Embryonic facial prominence (tissue), 1 donor: Measurements from ENCODE around the gene SGCA.
A peak's percentile ranks its signal among the peaks of the same experiment; 100 is the strongest.

Experiments used
- DNase-seq: peaks from one replicate; pipeline ENCODE4 v3.0.0-alpha.2; 2016; ENCODE audit errors: extremely low spot score

Gene SGCA

DNA sequence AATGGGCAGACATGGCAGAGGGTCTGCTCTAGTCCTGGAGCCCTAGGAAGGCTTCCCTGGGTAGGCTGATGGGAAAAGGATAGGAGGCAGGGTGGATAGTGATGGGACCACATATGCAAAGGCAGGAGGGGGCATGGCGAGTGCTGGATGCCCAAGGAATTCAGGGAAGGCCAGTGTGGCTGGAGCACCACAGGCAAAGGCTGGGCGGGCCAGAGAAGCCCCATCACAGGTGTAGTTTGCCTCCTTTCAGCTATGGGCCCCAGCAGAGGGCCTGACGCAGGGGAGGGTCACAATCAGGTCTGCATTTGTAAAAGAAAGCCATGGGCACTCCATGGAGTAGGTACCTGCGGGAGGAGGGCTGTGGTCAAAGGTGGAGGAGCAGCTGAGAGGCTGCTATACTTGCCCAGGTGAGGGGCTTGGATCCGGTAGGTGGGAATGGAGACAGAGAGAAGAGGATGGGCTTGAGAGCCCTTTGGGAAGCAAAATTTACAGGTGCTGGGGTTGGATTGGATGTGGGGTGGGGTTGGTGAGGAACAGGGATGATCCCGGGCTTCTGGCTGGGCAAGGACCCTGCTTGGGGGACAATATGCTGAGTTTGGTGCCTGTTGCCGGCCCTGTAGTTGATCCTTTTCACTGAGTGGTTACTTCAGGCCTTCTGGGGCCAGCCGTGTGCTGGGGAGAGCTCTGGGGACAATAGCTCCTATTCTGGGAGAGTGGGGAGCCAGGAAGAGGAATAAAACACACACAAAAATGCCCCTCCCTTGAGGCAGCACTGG, 42.2 kb downstream of the SGCA start:
- no peak for DNase-seq

DNA sequence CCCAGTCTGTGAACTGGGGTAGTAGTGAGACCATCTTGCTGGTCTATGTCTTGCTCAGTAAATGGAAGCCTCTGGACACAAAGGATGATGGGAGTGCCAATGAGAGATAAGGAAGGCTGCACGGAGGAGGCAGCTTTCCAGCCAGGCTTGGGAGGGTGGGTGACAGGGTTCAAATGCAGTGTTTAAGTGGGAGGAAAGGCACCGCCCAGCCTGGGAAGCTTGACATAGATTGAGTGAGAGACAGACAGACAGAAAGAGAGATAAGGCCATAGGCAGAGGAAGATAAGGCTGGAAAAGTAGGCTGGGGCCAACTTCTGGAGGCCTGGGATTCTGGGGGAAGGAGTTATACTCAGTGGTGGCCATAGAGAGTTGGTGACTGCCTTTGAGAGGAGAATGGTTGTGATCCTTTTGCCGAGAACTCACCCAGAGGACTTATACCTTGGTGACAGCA, 42.8 kb downstream of the SGCA start:
- DNase-seq: no peak

DNA sequence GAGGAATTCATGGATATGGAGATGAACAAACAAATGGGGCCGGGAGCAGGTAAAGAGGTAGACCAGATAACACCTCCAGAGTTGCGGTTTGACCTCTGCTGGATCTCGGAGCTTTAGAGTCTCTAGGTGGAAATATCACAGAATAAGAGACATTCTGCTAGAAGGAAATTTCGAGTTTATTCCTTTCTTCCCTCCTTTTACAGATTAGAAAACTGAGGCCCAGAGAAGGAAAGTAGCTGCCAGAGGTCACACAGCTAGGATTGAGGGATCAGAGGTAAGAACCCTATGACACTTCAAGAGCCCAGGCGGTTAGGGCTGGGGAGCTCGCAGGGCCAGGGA, 43.3 kb downstream of the SGCA start:
- no peak for DNase-seq

DNA sequence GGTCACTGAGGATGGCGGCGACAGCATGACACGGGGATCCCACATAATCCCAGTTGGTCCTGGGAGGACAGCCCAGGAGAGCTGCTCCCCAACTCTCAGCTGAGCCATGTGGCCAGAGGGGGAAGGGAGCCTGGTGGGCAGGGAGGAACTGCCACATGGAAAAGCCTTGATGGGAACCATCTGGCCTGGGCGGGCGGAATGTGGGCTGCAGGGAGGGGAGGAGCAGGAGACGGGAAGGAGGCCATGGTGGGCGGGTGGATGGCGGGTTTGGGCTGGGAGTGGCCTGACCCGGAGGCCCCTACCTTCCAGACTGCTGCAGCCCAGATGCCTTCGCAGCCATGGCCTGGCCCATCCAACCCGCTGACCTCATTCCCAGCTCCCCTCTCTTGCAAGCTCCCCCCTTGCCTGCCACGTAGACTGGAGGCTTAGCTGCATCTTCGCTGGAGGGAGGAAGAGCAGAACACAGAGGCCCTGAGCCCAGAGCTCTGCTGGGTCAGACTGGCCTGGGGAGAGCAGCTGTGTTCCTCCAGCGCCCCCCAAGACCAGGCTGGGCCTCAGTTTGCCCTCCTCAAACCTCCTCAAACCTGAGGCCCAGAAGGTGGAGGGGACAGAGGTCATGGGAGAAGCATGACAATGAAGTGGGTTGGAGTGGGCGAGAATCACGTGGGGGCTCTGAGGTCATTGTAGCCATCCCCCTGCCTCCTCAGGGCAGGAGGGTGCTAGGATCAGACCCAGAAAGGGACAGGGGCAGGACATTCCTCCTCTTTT, 43.9 kb downstream of the SGCA start:
- peak; percentile 87 for DNase-seq

DNA sequence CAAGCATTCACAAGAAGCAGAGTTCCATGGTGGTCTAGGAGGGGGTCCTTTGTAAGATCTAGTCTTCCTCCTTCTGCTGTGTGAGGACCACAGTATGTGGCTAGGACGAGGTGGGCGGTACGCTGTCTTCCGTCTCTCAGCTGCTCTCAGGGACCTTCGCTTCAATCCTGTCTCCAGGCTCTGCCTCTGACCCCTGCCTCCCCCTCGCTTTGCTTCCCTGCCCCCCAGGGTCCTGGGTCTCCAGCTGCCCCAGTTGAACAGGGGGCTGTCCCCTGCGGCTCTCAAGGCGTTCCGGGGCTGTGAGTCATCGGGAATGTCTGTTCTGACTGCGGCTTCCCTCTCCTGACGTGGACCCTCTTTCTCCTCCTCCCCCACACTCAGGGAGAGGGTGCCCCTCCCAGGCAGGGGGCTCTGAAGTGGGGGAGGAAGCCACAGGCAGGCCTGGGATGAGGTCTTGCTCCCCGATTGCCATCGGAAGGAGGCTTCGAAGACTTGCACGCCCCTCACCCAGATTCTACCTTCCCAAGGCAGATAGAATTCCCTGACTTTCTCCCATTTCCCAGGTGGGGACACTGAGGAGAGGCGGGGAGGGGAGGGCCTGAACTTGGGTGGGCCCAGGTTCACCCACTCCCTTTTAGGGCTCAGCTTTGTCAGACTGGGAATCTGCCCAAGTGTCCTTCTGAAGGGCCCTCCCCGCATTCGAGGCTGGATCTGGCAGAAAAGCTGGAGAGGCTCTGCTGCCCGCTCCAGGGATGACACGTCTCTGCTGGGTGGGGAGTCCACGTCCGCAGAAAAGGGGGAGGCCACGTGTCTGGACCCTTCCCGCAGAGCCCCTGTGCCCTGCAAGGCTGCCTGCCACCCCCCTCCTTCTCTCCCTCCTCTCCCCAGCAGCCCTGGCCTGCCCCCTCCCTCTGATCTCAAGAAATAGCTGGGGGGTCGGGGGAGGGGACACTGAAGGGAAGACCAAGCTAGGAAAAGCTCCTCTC, 44.7 kb downstream of the SGCA start:
- peak; percentile 85 for DNase-seq

DNA sequence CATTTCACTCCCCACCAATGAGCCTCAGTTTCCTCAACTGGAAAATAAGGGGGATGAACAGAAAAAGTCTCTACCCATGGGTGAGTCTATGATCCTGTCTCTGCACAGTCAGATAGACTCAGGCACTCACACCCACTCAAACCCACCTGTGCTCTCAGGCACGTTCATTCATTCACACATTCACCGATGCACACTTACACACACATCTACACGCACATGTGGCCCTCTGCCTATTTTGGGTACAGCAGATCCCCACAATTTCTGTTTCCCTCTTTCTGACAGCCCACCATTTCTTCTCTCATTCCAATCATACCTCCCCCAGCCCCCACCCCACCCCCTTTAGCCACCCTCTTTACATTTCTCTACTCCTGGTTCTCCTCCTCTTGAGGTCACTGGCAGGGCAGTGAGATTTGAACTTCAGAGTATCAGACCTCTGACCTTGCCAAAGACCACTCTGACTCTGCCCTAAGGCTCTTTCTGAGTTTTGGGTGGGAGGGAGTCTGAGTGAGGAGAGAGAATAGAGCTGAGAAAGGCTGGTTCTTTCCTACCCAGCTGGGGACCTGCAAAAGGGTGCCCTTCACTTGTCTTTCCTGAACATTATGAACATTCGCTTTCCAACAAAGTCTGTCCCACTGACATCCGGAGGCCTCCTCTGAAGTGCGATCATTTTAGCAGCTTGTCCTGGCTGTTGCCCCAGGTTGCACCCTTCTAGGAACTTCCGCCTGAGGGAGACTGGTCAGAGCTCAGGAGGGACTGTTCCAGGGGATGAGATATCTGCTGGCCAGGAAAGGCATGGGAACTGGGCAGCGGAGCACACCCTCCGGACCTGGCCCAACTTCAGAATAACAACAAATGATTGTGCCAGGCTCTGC, 45.7 kb downstream of the SGCA start:
- DNase-seq: no peak

DNA sequence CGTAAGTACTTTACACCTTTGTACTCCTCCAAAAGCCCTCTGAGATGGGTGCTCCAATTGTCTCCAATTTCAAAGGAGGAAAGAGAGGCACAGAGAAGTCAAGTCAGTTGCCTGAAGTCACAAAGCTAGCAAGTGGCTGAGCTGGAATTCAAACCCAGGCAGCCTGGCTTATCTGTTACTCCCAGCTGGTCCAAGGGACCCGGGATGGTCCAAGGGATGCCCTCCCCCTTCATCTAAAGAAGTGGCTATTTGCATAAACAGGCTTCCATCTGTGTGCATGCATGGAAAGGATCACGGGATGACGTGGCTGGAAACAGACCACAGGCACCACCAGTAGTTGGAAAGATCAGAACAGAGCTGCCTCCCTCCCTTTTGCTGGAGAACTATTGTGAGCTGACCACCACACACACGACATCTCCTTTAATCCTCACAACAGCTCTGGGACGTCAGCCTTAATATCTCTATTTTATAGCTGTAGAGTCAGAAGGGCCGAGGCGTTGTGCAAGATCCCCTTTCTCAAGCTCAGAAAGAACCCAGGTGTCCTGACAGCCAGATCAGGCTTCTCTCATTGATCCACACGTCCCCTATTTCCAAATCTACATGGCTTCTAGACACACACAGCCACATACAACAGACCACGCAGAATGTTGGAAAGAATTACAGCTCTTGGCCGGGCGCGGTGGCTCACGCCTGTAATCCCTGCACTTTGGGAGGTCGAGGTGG, 46.5 kb downstream of the SGCA start:
- no peak for DNase-seq

DNA sequence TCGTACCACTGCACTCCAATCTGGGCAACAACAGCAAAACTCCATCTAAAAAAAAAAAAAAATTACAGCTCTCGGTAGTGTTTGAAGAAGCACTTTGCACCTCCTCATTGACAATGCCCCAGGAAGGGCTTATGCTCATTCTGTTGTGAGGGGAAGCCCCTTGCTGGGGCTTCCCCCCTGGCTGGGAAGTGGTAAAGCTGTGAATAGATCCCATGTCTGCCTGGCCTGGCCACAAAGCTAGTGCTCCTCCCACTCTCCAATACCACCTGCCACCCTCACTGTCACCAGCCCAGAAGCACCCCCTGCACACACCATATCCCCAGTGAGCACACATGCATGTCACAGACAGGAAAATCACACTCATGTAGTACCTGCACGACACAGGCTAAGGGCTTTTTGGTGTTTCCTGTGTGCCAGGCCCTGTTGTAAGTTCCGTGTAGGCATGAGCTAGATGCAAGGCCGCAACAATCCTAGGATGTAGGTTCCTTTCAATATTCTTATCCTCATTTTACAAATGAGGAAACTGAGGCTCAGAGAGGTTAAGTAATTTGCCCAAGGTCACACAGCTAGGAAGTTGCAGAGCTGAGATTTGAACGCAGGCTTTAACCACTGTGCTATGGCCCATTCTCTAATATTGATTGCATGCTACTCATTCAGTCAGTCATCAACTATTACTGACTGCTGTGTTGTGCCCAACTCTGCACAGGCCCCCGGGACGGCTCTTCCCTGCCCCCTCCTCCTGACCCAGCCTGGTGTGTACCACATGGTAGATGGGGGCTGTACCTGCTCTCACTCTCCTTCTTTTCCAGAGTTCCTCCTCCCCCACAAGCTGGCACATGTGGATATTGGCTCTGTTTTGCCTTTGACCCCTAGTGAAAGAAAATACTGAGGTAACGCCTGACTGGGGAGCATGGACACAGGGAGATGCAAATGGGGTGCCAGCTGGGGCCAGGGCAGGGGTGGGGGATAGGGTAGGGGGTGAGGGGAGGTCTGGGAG, 47.5 kb downstream of the SGCA start:
- no peak for DNase-seq

DNA sequence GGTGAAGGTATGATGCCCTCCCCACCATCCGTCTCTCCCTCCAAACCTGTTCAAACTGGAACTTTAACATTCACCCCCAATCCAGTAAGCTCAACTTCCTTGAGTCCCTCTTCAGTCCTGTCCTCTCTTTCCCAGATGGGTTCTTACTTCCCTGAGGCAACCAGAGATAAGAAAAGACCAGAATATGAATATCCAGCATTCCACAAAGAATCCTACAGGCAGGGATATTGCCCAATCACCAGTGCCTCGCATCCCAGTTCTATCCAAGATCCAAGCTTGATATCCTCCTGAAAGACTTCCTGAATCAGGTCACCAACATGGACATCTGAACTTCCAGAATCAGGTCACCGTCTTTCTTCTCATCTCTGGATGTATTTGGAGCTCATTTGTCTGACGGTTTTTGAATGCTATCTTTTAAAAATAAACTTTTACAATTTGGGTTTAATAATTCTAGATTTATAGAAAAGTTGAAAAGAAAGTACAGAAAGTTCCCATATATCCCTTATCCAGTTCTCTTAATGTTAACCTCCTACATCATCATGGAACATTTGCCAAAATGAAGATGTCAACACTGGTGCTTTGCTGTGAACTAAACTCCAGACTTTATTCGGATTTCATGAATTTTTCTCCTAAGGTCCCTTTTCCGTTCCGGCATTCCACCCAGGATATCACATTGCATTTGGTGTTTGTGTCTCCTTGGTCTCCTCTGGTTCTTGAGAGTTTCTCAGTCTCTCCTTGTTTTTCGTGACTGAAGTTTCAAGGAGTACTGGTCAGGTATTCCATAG, 49.4 kb downstream of the SGCA start:
- no peak for DNase-seq

DNA sequence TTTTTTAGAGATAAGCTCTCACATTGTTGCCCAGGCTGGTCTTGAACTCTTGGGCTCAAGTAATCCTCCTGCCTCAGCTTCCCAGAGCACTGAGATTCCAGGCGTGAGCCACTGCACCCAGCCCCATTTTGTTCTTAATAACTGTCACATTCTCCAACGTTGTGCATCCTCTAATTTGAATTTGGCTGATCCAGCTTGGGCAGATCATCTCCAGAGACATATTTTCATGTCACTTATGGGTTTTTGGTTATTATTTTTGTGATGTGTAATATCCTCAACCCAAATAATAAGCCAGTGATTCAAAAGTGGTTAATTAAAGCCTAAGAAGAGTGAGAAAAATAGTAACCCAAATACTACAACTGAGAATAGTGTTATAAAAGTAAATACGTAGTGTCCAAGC, 51.8 kb downstream of the SGCA start:
- DNase-seq: no peak

DNA sequence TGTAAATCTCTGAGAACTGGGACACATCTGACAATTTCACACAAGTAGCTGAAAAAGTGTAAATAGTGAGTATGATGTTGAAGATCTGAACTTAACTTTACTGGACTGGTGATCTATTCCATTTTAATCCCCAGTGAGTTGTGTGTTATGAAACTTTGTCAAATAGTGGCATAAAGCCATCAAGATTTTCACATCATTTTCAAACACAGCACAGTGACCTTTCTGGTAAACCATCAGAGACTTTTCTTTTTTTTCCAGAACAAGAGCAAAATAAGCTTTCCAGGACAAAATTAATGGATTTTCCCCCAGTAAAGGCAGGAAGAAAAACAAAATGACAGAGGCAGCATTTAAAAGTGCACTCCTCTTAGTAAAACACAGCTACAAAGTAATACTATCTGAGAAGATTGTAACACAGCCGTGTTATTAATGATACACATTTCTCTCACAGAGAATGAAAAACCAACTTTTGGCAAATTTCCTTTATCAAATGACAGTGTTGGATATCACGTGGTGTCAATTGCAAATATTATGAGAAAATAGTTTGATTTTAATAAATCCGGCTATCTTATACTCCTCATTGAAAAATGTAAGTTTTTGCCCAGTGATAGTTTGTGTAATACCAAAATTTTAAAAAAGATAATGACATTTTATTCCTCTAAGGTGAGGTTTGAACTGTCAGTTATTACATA, 52.4 kb downstream of the SGCA start:
- DNase-seq: no peak

DNA sequence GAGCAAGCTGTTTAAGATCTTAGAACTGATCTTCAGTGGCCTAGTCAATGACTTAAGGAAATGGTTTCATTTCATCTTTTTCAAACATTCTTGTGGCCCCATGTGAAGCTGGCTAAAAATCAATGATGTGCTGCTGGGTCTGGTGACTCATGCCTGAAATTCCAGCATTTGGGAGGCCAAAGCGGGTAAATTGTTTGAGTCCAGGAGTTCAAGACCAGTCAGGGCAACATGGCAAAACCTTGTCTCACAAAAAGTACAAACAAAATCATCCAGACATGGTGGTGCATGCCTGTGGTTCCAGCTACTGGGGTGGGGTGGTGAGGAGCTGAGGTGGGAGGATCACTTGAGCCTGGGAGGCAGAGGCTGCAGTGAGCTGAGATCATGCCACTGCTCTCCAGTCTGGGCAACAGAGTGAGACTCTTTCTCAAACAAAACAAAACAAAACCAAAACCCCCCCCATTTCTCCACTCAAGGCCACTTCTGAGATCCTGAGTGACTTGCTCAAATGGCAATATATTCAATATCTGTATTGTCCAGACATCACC, 53.0 kb downstream of the SGCA start:
- DNase-seq: no peak

DNA sequence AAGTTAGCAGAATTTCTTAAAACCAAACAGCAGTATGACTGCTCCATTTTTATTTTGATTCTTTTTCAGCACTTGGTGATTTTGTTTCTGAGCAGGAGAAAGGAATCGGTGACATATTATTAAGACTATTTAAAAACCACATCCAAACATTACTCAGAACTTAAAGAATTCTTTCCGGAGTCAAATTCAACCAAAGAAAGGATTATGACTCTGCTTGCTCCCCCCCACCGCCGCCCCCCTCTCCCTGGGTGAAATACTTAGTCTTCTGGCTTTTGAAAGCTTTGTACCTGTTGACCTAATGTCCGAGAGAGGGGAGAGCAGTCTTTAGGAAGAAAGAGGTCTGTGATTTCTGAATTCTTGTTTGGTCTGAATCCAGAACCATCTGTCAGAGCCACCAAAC, 53.5 kb downstream of the SGCA start:
- no peak for DNase-seq

DNA sequence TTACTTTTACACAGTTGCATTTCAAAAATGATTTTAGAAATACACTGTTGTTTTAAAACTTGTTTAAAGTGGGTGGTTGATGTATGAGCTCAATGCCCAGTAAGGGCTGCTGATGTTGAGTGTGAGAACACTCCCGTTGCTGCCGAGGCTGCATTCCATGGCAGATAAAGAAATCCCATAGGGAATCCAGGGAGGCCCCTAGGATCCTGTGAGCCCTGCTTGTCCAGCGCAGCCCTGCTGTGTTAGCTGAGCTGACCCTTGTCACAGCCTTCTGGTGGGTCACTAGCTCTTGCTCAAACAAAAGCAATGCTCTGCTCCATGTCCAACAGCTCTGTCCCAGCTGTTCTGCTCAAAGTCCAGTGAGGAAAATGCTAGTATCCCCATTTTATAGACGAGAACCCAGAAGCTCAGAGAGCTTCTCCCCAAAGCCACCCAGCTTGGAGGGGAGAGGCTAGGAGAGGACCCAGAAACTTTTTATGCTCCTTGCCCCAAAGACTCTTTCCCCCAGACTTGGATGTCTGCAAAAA, 54.2 kb downstream of the SGCA start:
- DNase-seq: no peak

DNA sequence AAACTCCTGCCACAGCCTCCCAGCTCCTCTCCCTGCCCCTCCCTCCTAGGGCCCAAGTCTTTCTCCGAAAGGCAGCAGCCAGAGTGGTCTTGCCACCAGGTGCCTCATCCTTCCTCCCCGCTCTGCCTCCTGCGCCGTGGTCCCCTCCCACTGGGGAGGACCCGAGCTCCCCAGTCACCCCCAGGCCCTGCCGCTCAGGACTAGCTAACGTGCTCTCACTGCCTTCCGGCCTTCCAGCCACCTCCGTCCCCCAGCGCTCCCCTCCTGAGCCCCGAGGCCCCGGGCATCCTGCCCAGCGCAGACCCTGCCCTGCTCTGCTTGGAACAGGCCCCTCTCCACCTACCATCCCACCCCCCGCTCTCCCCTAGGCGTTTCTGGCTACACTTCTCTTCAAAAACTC, 55.0 kb downstream of the SGCA start:
- no peak for DNase-seq

DNA sequence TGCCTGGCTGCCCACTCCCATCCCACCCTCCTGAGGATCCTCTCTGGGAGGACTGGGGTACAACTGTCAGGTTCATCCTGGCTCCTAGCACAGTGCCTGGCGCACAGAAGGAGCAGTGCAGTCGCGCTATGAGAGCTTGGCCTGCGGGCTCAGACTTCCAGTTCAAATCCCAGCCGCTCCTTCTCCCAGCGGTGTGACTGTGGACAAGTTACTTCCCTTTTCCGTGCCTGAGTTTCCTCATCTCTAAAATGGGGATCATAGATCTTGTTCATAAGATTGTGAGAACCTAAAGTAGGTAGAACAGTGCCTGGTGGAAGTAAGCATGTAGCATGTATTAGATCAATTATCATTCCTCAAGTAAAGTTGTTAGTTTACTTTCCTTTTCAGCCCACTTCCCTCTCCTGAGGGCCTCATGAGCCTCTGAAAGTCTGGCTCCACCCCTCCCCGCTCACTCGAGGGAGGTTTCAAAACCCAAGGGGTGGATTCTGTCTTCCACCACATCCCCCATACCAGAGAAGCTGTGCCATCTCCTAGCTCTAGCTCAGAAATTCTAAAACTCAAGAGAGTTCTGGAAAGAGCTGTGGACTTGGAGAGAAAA, 55.6 kb downstream of the SGCA start:
- no peak for DNase-seq
